Occipital lobe (tissue), 2 donors: ENCODE results near the gene TMEM80. TPM values are rescaled to one million over a fixed set of nuclear protein-coding genes. Genes with fewer than 3 reads are reported as not detected.
"Not testable (repeated sequence)": the region's sequence is repeated elsewhere in the genome, so short reads cannot be mapped to it uniquely, and the experiment has no call there.

Experiments
- DNase-seq: peaks from one replicate; lab custom pipeline; 2025; lab: John Stamatoyannopoulos, UW
- total RNA-seq: library from RNA; depleted of rRNA; stranded (reverse); fragments of >200 nt; gene quantifications from one replicate; pipeline ENCODE4 v1.2.3, GENCODE V29; 2014

TMEM80 gene
- total RNA-seq, 1 donor from 2014 or later: 11.7 TPM

DNA sequence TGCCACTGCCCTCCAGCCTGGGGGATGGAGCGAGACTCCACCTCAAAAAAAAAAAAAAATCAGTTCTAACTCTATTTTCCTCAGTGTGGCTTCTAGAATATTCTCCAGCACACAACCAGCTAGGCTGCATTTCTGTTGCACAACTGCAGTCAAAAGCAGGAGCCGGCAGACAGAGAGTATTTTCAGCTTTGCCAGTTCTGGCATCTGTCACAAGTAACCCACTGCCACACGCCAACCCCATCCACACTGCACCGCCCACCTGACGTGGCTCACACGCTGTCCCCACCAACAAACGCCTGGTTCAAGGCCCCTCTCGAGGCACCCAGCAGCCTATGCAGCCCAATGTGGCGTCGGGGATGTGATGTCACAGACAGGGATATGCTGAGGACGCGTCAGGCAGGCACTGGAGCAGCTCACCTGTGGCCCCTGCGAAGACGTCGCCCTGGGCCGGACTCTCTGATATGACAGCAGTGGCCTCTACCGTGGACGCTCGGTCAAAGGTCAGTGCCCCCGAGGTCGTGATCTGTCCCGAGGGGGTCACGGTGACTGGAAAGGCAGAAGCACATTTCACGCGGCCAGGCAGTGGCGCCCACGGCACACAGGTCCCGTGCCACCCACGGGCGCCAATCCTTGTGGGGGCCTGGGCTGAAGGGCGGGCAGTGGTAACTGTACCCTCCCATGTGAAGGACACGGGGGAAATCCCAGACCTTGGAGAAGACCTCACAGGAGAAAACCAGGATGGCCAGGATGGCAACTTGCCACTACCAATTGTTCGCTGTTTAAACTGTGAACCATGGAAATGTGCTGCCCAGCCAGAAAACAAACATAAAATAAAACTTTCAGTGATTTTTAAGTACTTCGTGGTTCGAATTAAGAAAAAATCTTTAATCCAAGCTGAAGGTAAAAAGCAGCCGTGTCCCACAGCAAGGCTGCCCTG lies 16.1 kb upstream of the TMEM80 start:
- no peak for DNase-seq

DNA sequence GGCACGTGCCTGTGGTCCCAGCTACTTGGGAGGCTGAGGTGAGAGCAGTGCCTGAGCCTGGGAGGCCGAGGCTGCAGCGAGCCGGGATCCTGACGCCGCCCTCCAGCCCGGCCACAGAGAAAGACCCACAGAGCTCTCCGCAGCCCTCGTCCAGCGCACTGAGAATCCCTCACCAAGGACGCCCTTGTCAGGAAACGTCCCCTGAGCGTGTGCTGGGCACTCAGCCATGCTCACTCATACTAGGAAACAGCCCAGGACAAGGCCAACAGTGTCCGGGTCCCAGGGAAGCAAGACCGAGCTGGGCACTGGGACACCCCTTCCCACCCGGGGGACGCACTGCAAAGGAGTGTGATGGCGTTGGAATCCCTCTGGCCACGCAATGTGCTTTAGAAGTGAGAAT lies 15.1 kb upstream of the TMEM80 start:
- DNase-seq: no peak

DNA sequence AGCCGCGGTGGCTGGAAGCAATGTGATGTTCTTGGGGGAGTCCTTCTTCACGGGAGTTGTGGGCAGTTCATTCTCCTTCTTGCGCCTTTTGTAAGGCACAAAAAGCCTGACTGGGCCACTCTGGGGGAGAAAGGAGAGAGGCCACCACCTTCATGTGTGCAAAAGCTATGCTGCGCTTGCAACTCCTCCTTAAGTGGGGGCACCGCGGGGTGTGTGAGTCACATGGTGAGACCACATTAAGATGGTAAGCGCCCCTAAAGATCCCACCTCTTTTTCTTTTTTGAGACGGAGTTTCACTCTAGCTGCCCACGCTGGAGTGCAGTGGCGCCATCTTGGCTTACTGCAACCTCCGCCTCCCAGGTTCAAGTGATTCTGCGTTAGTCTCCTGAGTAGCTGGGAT lies 14.6 kb upstream of the TMEM80 start:
- no peak for DNase-seq

DNA sequence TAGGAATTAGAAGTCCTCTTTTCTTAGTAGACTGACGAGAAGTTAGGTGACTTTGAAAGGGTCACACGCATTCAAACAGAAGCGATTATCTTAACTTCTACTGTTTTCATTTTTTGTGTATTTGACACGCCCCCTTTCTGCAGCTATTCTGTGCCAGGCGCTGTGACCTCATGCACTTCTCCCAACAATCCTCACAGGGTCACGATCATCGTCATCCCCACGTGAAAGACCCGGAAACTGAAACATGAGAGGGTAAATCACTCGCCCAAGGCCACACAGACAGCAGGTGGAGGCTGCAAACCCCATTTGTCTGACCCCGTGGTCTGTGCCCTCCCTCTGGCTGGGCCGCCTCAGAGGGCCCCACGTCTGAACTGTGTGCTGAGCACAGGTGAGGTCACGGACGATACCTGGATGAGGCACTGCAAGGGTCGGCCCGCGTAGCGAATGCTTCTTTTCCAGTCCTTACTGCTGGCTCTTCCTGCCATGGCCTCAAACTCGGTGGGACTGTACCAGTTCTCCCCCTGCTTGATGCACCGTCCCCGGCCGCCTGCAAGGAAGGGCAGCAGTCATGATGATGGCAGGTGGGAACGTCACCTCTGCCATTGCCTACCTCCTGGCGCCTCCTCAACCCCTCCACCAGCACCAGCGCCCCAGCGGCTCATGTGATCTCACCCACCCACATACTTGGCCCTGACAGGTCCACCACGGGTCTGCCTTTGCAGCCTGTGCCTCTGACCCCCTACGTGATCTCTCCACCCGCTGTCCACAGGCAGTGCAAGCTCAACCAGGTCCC lies 9.0 kb upstream of the TMEM80 start:
- DNase-seq: no peak

DNA sequence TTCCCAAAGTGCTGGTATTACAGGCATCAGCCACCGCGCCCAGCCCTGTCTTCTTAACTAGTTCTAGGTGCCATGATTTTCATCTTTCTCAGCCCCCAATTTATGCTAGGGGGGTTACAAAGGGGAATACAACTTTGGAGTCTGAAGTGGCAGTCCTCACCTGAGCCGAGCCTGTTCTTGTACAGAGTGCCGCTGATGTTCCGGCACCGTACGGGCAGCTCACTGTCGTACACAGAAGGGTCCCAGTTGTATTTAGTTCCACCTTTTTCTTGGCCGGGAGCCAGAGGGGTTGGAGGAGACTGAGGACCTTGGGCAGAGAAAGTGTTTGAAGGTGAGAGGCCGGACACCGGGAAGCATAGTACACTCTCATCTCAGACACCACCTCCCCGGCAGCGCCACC lies 7.9 kb upstream of the TMEM80 start:
- DNase-seq: no peak

DNA sequence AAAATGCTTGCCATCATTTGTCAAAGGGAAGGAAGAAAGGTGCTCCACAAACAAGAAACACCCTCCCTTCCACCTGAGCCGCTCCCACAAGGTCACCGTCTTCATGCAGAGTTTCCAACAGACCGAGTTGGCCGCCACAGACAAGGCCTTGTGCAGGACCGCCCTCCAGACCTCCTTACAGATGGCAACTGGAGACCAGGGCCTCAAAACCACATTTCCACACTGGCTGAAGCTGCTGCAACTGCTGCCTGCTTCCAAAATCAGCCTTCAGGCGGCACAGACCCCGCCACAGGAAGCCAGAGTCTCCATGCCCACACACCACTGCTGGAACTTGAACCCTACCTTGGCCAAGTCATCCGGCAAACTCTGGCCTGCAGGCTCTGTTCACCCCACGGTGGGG lies 6.9 kb upstream of the TMEM80 start:
- no peak for DNase-seq

DNA sequence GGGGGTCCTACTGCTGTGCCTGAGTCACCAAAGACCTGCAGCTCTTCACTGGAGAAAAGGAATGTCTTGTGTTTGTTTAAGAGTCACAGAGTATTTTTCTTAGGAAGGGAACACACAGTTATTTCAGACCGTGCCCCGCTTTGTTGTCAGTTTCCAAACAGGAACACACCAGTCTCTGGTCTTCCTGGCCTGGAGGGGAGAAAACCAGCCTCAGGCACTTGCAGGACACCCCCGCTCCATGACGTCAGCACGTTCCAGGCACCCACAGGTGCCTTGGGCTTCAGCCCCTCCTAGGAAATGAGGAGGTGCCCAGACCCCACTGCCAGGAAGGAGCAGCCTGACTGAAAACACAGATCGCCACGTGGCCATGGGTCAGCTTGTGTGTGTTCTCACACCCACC lies 6.0 kb upstream of the TMEM80 start:
- DNase-seq: no peak

DNA sequence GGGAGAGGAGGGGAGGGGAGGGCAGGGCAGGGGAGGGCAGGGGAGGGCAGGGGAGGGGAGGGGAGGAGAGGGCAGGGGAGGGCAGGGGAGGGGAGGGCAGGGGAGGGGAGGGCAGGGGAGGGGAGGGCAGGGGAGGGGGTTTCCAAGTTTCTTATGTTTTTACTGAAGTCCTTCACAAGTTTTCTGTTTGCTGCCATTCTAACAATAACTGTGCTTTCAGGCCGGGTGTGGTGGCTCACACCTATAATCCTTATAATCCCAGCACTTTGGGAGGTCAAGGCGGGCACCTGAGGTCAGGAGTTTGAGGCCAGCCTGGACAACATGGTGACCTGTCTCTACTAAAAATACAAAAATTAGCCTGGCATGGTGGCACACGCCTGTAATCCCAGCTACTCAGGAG lies 5.4 kb upstream of the TMEM80 start:
- not testable (repeated sequence) for DNase-seq

DNA sequence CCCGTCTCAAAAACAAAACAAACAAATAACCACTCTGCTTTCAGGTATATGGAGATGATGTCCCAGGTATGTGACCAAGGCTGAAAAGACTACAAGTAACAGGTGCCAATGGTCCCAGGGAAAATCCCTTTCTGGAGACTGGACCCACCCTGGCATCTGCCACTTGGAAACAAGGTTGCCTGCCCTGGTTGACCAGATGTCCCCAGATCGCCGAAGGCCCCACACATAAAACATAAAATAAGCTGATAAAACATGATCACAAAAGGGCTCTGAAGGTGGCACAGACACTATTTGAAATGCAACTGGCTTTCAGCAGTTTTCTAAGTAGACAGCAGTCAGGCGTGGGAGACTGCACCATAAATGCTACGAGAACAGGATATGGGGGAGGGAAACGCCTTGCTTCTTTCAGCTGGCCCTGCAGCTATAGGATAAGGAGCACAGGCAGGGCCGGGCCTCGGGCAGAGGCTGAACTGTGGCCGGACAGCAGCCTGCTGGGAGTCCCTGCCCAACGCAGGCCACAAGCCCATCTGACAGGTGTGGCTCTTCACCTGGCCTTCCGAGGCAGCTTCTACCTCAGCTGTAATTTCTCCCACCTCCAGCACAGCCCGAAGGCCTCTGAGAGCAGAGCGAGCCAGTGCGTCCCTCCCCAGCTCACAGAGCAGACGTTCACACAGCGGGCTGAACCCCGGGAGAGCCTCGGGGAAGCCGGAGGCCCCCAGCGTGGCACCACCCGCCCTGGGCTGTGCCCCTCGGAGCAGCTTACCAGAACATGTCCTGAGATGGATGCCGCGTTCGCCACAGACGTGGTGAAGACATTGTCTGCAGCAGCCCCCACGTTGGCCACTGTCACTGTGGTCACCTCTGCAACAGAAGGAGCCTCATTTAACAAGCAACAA lies 4.6 kb upstream of the TMEM80 start:
- DNase-seq: no peak

DNA sequence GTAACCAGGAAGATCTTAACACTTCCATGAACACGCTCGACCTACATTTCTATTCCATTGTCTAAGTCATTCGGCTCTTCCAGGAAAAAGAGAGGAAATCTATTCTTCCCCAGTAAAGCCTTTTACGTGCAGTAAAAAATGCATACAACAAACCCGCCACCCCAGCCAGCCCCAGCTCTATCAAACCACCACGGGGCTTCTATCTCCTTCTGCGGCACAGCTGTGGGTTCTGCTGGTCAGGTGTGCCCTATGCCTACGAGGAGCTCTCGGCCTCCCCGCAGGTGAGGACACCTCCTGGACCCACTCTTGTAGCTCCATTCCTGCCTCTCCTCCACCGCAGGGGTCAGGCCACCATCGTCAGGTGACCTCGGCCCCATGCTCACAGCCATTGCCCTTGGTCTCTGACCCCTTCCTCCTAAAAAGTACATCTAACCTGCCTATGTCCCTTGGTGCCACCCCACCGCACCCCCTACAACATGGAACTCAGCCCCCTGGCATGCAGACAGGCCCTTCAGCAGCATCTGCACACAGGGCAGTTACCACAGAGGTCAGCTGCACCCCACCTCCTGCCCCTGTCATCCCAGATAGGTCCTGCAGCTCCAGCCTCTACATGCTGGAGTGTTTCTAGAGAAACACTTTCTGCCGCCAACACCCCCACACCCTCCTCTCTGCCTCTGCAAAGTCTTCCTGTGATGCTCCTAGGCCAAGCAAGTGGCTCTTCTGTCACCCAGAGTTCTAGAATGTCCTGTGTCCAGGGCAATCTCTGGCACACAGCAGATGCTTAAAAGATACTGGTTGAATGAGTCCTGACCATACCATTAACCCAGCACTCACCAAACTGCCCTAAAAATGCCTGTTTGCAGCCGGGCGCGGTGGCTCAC lies 3.7 kb upstream of the TMEM80 start:
- DNase-seq: no peak

DNA sequence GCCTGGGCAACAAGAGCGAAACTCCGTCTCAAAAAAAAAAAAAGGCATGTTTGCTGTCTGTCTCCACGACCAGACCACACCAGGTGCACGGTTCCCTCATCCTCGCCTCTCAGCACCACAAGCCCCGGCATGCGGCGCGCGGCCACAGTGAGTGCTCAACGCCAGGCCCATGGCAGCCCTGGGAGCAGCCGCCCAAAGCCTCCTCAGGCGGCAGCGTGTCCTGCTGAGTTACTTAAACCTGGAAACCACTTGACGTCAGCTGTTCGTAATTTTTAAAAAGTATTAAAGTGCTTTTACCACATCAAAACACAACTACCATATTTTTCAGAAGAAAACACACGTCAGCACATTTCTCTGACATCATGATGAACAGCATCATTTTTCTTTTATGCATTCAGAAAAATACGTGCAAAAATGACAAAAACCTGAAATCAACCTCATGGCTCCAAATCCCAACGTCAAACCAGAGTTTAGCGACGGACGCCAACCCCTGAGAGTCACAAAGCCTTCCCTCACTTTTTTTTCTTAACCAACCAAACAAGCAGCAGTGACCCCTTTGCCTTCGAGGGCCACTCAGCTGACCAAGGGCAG lies 2.7 kb upstream of the TMEM80 start:
- DNase-seq: no peak

DNA sequence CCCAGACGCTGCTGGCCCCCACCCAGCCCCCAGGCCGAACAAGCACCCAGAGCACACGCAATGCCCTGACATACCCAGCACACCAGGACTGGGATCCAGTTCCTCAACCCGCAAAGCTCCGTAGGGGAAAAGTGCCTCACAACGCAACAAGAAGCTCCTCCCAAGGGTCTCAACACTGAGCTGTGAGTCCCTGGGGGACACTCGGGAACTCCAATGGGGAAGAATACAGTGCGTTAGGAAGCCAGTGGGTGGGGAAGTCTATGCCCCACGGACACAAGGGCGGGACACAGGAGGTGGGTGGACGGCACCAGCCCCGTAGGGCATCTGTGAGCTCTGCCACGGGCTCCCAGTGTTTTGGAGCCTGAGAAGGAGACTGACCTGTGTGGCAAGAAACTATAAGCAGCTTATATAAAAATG lies 2.2 kb upstream of the TMEM80 start:
- no peak for DNase-seq

DNA sequence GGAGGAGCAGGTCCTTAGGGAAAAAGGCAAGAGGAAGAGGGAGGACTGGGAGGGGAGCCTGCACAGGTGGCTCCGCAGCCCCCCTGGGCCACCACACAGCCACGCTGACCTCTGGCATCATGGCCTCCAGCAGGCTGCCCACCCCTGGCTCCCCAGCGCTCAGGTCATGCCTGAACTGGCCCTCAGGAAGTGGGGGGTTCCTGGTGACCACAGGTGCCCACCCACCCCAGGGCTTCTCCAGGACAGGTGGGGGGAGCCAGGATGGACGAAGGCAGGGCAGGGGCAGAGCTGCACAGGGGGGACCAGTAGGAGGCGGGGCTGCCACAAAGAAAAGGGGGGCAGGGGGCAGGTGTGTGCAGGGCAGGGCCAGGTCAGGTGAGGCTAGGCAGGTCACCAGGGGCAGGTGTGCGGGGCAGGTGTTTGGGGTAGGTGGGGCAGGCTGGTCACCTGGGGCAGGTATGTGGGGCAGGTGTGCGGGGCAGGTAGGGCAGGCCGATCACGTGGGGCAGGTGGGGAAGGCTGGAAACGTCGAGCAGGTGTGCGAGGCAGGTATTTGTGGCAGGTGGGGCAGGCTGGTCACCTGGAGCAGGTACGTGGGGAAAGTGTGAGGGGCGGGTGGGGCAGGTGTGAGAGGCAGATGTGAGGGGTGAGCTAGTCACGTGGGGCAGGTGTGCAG lies 1.6 kb upstream of the TMEM80 start:
- no peak for DNase-seq

DNA sequence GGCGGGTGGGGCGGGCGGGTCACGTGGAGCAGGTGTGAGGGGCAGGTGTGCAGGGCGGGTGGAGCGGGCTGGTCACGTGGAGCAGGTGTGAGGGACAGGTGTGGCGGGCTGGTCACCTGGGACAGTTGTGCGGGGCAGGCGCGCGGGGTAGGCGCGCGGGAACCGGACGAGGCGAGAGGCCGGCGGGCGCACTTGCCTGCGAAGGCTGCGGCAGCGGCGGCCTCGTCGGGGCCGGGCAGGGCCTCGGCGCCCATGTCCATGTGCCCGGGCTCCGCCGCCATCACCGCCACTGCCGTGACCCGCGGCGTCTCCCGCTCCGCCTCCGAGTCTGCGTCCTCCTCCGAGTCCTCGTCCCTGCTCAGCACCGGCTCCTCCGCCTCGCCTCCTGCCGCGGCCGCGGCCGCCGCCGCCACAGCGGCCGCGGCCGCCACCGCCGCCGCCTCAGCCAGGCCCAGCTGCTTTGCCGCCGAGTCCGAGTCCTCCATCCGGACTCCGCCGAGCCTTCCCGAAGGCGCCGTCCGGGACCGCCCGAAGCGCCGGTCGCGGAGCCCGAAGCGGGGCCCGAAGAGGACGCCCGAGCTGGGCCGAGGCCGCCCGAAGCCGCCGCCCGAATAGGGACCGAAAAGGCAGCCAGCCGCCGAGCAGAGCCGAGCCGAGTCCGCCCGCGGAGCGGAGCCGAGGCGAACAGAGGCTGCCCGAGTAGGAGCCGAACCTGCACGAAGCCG lies 891 bp upstream of the TMEM80 start, which contains the start of gene DEAF1:
Gene DEAF1, minus strand, starts transcription at position 660 of the 725 bp plus-strand sequence. Its CDS starts 175 bp downstream, at position 485.
- peak; percentile 93 for DNase-seq

DNA sequence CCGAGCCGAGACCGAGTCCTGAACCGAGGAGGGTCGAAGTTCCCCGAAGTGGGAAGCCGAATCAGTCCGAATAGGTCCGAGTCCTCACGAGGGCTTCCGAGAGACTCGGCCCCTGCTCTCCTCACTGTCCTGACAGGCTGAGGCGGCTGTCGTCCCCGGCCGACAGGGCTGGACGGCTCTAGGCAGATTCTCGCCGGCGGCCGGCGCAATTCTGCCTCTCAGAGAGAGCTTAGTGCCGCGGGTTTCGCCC lies 403 bp upstream of the TMEM80 start:
- no peak for DNase-seq

DNA sequence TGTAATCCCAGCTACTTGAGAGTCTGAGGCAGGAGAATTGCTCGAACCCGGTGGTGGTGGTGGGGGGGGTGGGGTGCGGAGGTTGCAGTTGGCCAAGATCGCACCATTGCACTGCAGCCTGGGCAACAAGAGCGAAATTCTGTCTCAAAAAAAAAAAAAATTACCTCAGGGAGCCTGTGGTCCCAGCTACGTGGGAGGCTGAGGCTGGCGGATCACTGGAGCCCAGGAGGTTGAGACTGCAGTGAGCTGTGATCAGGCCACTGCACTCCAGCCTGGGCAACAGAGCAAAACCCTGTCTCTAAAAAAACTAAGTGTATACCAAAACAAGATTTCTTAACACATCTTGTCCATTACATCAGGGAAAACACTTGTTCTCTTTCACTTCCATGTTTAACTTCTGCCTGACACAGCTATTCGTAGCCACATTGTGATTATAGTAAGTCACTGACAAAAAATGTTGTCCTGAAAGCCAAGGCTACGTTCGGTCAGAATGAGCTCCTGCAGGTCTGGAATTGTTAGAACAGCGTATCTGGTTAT lies 1.4 kb downstream of the TMEM80 start:
- DNase-seq: no peak

DNA sequence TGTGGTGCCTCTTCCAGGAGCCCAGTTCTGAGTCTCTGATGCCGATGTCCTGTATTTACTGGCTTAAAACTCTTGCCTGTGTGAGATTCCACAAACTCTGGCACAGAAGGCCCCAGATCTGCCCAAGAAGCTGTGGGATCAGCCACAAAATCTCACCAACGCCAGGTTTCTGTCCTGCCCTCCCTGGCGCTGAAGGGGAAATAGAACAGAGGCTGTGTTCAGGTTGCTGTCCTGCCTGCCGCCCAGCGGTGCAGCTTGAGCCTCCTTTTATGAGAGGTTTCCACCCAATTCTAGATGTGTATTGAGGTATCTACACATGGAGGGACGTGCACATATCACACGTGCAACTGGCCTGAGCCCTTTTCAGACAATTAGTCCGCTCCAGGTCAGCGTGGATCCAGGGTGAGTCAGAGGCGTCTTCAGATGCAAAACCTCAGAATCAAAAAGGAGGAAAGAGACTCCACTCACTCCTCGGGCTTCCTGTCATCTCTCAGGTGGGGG lies 2.2 kb downstream of the TMEM80 start:
- no peak for DNase-seq

DNA sequence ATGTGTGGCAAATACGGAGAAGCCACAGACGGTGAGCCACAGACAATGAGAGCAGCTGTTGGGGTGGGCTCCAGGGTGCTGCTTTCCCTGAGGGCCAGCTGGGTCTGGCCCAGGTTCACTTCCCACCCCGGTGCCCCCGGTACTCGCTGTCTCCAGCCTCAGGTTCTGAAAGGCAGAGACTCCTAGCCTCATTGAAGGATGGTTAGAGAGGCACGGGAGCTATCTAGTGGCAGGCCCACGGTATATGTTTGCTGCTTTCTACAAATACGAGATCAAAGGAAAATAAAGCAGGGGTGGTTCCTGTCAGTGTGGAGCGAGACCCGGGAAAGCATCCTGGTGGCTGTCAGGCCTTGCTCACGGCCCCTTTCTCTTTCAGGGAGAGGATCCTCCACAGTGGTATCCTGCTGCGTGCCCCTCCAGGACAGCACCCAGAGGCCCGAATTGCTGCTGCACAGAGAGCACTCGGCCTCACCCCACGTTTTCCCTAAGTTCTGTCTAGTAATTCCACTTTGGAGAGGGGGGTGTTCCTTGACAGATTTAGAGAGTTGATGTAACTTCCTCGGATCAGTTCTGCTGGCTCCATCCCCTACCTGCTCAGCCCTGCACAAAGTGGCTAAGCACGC lies 3.0 kb downstream of the TMEM80 start:
- no peak for DNase-seq
